CD4-positive, alpha-beta T cell treated with Interleukin-15 for 1 hour (primary cell): ENCODE data around the gene PCDH9.
"Not testable (repeated sequence)": the region's sequence is repeated elsewhere in the genome, so short reads cannot be mapped to it uniquely, and the experiment has no call there.

ENCODE experiments used
- DNase-seq: peaks from one replicate; pipeline ENCODE4 v3.0.0-alpha.2; 2020

PCDH9 gene

GRCh38 chr13:66821551-66821950 lies 408.6 kb downstream of the PCDH9 start:
- DNase-seq, result no peak

GRCh38 chr13:66811455-66811854 lies 418.7 kb downstream of the PCDH9 start:
- no peak for DNase-seq

- DNase-seq, result no peak
Observed at GRCh38 chr13:66809485-66809884, 420.7 kb downstream of the PCDH9 start.

GRCh38 chr13:66807251-66807650 lies 422.9 kb downstream of the PCDH9 start:
- no peak for DNase-seq

- DNase-seq, result no peak
Observed at GRCh38 chr13:66805657-66806056, 424.5 kb downstream of the PCDH9 start.

- no peak for DNase-seq
Observed at GRCh38 chr13:66803808-66804456, 426.2 kb downstream of the PCDH9 start.

DNA sequence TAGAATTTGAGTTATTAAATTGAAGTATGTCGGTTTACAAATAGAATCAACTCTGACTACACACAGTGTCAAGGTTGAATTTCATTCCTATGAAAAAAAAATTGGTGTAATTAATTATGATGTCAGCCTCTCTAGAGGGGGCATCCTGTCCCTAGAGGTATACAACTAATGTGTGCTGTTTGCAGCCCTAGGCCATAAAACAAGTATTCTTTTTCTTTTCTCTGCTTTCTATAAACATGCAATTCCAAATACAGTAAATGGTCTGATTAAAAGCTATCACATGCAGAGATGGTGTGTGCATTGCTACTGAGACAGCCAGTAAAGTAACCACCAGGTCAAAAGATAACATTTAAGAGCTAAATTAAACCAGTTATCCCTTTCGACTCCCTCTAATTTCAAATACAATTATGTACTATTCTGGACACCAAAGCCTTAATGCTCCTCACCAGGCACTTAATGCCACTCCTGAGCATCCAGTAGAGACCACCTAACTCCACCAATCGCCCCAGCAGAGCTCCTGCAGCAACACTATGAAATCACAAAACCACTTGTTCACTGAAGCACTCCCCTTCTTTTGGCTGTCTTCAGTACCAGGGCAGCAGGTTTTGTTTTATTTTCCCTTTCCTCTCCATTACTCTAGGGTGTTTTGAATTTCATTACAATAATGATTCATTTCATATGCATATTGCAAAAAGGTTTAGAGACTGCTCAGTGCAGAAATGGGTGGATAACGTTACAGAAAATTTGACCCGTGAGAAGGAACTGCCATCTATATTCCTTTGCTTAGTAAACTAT lies 426.9 kb downstream of the PCDH9 start:
- DNase-seq, result no peak

DNA sequence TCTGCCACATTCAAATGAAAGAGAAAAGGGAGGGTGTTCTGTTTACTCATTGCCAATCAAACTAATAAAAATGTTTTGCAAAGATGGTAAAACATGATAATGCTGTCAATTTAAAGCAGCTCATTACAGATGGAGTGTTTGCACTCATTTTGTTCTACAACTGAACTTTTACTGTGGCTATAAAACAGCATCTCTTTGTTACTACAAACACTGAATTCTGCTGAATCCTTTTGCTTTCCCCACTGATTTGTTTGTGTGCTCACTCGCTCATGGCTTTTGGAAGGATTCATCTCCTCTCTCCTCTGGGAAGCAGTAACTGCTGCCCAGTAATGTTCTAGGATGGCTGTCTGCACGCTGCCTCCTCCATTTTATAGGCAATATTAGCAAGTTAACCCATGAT lies 434.5 kb downstream of the PCDH9 start:
- DNase-seq, result no peak

GRCh38 chr13:66794340-66795031 lies 435.6 kb downstream of the PCDH9 start:
- DNase-seq, result no peak

DNA sequence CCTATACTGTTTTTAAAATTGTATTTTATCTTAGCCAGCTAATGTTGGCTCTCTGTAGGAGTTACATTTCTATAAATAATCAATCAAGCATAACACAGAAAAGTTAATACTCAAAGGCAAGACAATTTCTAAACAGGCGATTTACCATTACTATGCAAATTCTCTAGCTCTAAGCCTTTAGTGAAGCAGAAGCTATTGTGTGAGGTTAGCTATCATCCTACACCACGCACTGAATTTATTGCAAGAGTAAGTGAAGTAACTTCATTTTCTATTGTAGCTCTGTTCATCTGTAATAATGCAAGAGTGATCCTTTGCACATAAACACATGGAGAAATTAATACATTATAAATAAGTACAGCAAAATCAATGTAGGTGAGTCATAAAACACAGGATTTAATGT lies 439.3 kb downstream of the PCDH9 start:
- no peak for DNase-seq

DNA sequence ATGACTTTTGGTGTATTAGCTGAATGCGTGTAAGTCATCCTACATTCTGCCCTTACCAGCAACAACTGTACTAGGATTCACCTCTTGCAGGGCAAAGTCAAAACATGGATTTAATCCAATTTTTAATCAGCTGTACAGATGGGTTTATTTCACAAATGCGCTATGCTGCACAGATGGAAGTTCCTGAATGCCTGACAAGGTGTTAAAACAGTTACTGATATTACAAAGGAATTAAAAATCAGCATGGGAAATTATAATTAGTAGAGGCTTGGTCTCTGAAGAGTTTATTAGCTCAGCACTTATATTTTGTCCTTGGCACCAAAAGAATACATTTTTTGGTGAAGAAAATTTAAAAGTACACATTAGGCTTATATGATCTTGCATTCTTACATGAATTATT lies 448.9 kb downstream of the PCDH9 start:
- no peak for DNase-seq

DNA sequence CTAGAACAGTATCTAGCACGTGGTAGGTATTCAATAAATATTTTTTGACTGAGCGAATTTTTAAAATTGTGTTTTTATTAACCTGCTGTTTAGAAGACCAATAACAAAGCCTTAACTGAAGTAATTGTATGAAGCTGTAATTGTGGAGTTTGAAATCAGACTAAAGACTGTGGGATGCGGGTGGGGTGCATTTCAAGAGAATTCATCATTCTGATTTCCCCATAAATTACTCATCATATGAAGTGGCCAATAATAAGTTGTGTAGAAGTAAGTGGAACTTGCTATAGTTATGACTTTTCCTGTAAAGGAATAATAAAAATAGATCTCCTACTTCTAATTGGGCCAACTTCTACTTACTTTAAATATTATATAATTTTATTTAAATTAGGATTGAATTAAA lies 449.3 kb downstream of the PCDH9 start:
- DNase-seq, result no peak

- DNase-seq, result no peak
Observed at GRCh38 chr13:66778461-66778860, 451.7 kb downstream of the PCDH9 start.

- no peak for DNase-seq
Observed at GRCh38 chr13:66775196-66775595, 454.9 kb downstream of the PCDH9 start.

GRCh38 chr13:66774046-66774445 lies 456.1 kb downstream of the PCDH9 start:
- no peak for DNase-seq

- DNase-seq, result no peak
Observed at GRCh38 chr13:66765559-66765958, 464.6 kb downstream of the PCDH9 start.

DNA sequence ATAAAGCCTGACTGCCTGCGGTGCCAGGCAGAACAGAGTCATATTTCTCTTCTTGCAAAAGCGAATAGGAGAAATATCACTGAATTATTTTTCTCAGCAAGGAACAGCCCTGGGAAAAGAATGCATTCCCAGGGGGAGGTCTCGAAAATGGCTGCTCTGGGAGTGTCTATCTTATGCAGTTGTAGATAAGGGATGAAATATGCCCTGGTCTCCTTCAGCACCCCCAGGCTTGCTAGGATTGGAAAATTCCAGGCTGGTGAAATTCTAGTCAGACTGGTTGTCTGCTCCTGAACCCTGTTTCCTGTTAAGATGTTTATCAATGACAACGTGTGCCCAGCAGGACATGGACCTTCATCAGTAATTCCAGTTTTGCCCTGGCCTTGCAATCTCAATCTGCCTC lies 469.5 kb downstream of the PCDH9 start:
- not testable (repeated sequence) for DNase-seq

- no peak for DNase-seq
Observed at GRCh38 chr13:66759919-66760318, 470.2 kb downstream of the PCDH9 start.

- DNase-seq, result no peak
Observed at GRCh38 chr13:66751691-66752090, 478.4 kb downstream of the PCDH9 start.

- no peak for DNase-seq
Observed at GRCh38 chr13:66748712-66749111, 481.4 kb downstream of the PCDH9 start.

DNA sequence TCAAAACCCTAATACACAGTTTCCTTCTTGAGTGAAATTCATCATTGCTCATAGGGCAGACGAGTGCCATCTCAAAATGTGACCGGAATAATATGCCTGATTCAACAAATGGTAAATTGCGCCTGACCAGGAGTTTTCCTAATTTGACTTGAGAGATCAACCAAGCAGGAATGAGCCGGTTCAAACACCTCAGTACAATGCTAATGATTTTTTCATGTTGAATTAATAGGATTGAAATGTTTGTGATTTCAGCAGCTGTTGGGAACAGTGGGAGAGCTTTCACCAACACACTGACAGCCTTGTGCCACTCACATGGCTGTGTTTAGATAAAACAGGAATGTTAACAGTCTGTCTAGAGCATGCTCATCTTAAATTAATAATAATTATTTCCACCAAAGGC lies 484.8 kb downstream of the PCDH9 start:
- DNase-seq, result no peak

GRCh38 chr13:66723576-66723975 lies 506.6 kb downstream of the PCDH9 start:
- DNase-seq, result no peak

- no peak for DNase-seq
Observed at GRCh38 chr13:66716538-66716937, 513.6 kb downstream of the PCDH9 start.

- no peak for DNase-seq
Observed at GRCh38 chr13:66714795-66715194, 515.3 kb downstream of the PCDH9 start.
